ENCODE data around the gene UBA52. TPM values are rescaled to one million over a fixed set of nuclear protein-coding genes. Genes with fewer than 3 reads are reported as not detected.
A peak's percentile ranks its signal among the peaks of the same experiment; 100 is the strongest.

UBA52 gene
- total and polyA plus RNA-seq, 2 of the 13 experiments (the other 11 are each of a cell fraction or from before 2014, with no cell fraction given) = 959 to 1,782 TPM

- TF ChIP-seq AHDC1 (CRISPR knock-in tag; IDR thresholded peaks at IDR 0.05; ENCODE audit: borderline replicate concordance) (no peak; the same call in 1 of the 2 replicates), ZC3H4 (CRISPR knock-in tag; IDR thresholded peaks at IDR 0.05; ENCODE audit: borderline replicate concordance) (peak; percentile 75; the same call in 1 of the 2 replicates), KMT2B (CRISPR knock-in tag; IDR thresholded peaks at IDR 0.05) (0 out of 2 replicates have a peak, but pooled peaks have one; percentile 25), ATF3 (CRISPR knock-in tag; IDR thresholded peaks at IDR 0.05) (0 out of 2 replicates have a peak, but pooled peaks have one; percentile 17), PTBP1 (IDR thresholded peaks at IDR 0.05; ENCODE audit: low read depth, low read length, poor library complexity, severe bottlenecking) (no peak), ZNF274 (CRISPR knock-in tag; IDR thresholded peaks at IDR 0.05) (peak; percentile 98), ZNF432 (CRISPR knock-in tag; IDR thresholded peaks at IDR 0.05; ENCODE audit: borderline replicate concordance) (no peak), XBP1 (CRISPR knock-in tag; IDR thresholded peaks at IDR 0.05) (no peak), HNF4G (IDR thresholded peaks at IDR 0.05; ENCODE audit: borderline replicate concordance, low read depth, low read length) (no peak), HNF4G (CRISPR knock-in tag; IDR thresholded peaks at IDR 0.05; ENCODE audit: borderline replicate concordance, low read depth) (peak; percentile 49; the same call in 1 of the 2 replicates), HNRNPLL (IDR thresholded peaks at IDR 0.05; ENCODE audit: low read depth, low read length, poor library complexity, severe bottlenecking) (peak; percentile 76), GTF3A (CRISPR knock-in tag; conservative IDR thresholded peaks at IDR 0.05) (no peak), FOXP4 (CRISPR knock-in tag; IDR thresholded peaks at IDR 0.05) (no peak), U2AF1 (optimal IDR thresholded peaks at IDR 0.05; ENCODE audit: low read depth, low read length) (no peak)
- TF ChIP-seq, protein P1, sequence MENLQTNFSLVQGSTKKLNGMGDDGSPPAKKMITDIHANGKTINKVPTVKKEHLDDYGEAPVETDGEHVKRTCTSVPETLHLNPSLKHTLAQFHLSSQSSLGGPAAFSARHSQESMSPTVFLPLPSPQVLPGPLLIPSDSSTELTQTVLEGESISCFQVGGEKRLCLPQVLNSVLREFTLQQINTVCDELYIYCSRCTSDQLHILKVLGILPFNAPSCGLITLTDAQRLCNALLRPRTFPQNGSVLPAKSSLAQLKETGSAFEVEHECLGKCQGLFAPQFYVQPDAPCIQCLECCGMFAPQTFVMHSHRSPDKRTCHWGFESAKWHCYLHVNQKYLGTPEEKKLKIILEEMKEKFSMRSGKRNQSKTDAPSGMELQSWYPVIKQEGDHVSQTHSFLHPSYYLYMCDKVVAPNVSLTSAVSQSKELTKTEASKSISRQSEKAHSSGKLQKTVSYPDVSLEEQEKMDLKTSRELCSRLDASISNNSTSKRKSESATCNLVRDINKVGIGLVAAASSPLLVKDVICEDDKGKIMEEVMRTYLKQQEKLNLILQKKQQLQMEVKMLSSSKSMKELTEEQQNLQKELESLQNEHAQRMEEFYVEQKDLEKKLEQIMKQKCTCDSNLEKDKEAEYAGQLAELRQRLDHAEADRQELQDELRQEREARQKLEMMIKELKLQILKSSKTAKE (CRISPR knock-in tag; IDR thresholded peaks at IDR 0.05; ENCODE audit: borderline replicate concordance) = 0 out of 2 replicates have a peak, but pooled peaks have one; percentile 9
- TF ChIP-seq, protein P2, sequence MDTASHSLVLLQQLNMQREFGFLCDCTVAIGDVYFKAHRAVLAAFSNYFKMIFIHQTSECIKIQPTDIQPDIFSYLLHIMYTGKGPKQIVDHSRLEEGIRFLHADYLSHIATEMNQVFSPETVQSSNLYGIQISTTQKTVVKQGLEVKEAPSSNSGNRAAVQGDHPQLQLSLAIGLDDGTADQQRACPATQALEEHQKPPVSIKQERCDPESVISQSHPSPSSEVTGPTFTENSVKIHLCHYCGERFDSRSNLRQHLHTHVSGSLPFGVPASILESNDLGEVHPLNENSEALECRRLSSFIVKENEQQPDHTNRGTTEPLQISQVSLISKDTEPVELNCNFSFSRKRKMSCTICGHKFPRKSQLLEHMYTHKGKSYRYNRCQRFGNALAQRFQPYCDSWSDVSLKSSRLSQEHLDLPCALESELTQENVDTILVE (CRISPR knock-in tag; IDR thresholded peaks at IDR 0.05) = no peak
These were observed 18.0 kb downstream of the UBA52 start (continued) for GRCh38 chr19:18589380-18590272.
